Activated CD8-positive, alpha-beta memory T cell treated with anti-CD3 and anti-CD28 coated beads for 24 hours (primary cell): ENCODE measurements around the gene SMARCD1.
A peak's percentile ranks its signal among the peaks of the same experiment; 100 is the strongest.

Experiments
- DNase-seq: peaks from one replicate; pipeline ENCODE4 v3.0.0-alpha.2; 2020

SMARCD1 gene

GRCh38 chr12:50057000-50057841, 27.9 kb upstream of the SMARCD1 start, which contains the start of gene ASIC1:
ASIC1 (plus strand) TSS chr12:50057596; CDS start chr12:50058767, 1,171 bp downstream.
- peak; percentile 84 for DNase-seq

GRCh38 chr12:50057896-50058670, 27.1 kb upstream of the SMARCD1 start:
- peak; percentile 73 for DNase-seq

GRCh38 chr12:50058743-50059312, 26.3 kb upstream of the SMARCD1 start:
- DNase-seq, result peak; percentile 69

- DNase-seq, result peak; percentile 82
Observed at GRCh38 chr12:50059440-50060119, 25.6 kb upstream of the SMARCD1 start.

GRCh38 chr12:50060120-50060468, 25.0 kb upstream of the SMARCD1 start:
- no peak for DNase-seq

GRCh38 chr12:50061171-50061570, 24.0 kb upstream of the SMARCD1 start:
- DNase-seq, result no peak

- DNase-seq, result no peak
Observed at GRCh38 chr12:50061946-50062686, 23.0 kb upstream of the SMARCD1 start.

- DNase-seq, result no peak
Observed at GRCh38 chr12:50062728-50063460, 22.2 kb upstream of the SMARCD1 start.

- DNase-seq, result no peak
Observed at GRCh38 chr12:50065726-50066310, 19.3 kb upstream of the SMARCD1 start.

GRCh38 chr12:50066402-50066801, 18.7 kb upstream of the SMARCD1 start:
- DNase-seq, result no peak

GRCh38 chr12:50069069-50069468, 16.1 kb upstream of the SMARCD1 start:
- DNase-seq, result no peak

- DNase-seq, result no peak
Observed at GRCh38 chr12:50069539-50069938, 15.6 kb upstream of the SMARCD1 start.

- DNase-seq, result peak; percentile 85
Observed at GRCh38 chr12:50070314-50071060, 14.7 kb upstream of the SMARCD1 start.

- DNase-seq, result no peak
Observed at GRCh38 chr12:50072198-50072907, 12.8 kb upstream of the SMARCD1 start.

- DNase-seq, result no peak
Observed at GRCh38 chr12:50073206-50073605, 11.9 kb upstream of the SMARCD1 start.

- no peak for DNase-seq
Observed at GRCh38 chr12:50073712-50074111, 11.4 kb upstream of the SMARCD1 start.

- peak; percentile 93 for DNase-seq
Observed at GRCh38 chr12:50074936-50075807, 10.0 kb upstream of the SMARCD1 start.

- DNase-seq, result no peak
Observed at GRCh38 chr12:50075808-50076170, 9.4 kb upstream of the SMARCD1 start.

GRCh38 chr12:50077099-50077498, 8.0 kb upstream of the SMARCD1 start:
- DNase-seq, result no peak
